ENCODE data around the gene TKT. TPM values are rescaled to one million over a fixed set of nuclear protein-coding genes. Genes with fewer than 3 reads are reported as not detected.

The TKT gene
- total and polyA plus RNA-seq, 4 donors: 18.1 to 202 (median 129) TPM

GRCh38 chr3:53196575-53197407 is 59.0 kb downstream of the TKT start:
- H3K4me1 ChIP-seq (ENCODE audit: control insufficient read depth in 4 of 4, insufficient read depth in 4 of 4, low read length in 3 of 4): peaks cover 0 to 4% (median 1%) of the 10 kb centered on the region in 4 donors
- H3K36me3 ChIP-seq (ENCODE audit: control insufficient read depth in 4 of 4, insufficient read depth in 3 of 4, low read depth in 1 of 4, low read length in 3 of 4): no peaks in the 10 kb centered on the region
- no peak overlapping the region for H3K4me3 ChIP-seq (ENCODE audit: low read depth in 1 of 3, low read length in 3 of 3)
- no peak overlapping the region for H3K27ac ChIP-seq (ENCODE audit: low read depth in 1 of 2, low read length in 2 of 2)
- DNase-seq (ENCODE audit: low spot score): no peak
- no peaks in the 10 kb centered on the region for H3K9me3 ChIP-seq (ENCODE audit: control insufficient read depth in 4 of 4, low read length in 3 of 4)
- WGBS: 71% methylated on average over 17 of the region's 17 CpGs
- no peak overlapping the region for H3K9ac ChIP-seq (ENCODE audit: low read depth in 1 of 2, low read length in 2 of 2)
- H3K27me3 ChIP-seq (ENCODE audit: control insufficient read depth in 4 of 4, insufficient read depth in 4 of 4, low read length in 3 of 4): no peaks in the 10 kb centered on the region
- TF ChIP-seq ATF3 (IDR thresholded peaks at IDR 0.05): no peak
- TF ChIP-seq, protein P1, sequence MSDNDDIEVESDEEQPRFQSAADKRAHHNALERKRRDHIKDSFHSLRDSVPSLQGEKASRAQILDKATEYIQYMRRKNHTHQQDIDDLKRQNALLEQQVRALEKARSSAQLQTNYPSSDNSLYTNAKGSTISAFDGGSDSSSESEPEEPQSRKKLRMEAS (IDR thresholded peaks at IDR 0.05): no peak
- TF ChIP-seq FOXA1 (IDR thresholded peaks at IDR 0.05): no peak
- no peak for TF ChIP-seq HNF4A (conservative IDR thresholded peaks at IDR 0.05)
- no peak for TF ChIP-seq JUND (IDR thresholded peaks at IDR 0.05)
- no peak for TF ChIP-seq REST (IDR thresholded peaks at IDR 0.05)
- no peak for TF ChIP-seq GABPA (IDR thresholded peaks at IDR 0.05 in 1 of 2, conservative IDR thresholded peaks at IDR 0.05 in 1 of 2)
- TF ChIP-seq, protein P2, sequence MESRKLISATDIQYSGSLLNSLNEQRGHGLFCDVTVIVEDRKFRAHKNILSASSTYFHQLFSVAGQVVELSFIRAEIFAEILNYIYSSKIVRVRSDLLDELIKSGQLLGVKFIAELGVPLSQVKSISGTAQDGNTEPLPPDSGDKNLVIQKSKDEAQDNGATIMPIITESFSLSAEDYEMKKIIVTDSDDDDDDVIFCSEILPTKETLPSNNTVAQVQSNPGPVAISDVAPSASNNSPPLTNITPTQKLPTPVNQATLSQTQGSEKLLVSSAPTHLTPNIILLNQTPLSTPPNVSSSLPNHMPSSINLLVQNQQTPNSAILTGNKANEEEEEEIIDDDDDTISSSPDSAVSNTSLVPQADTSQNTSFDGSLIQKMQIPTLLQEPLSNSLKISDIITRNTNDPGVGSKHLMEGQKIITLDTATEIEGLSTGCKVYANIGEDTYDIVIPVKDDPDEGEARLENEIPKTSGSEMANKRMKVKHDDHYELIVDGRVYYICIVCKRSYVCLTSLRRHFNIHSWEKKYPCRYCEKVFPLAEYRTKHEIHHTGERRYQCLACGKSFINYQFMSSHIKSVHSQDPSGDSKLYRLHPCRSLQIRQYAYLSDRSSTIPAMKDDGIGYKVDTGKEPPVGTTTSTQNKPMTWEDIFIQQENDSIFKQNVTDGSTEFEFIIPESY (IDR thresholded peaks at IDR 0.05): no peak
- TF ChIP-seq, protein P3, sequence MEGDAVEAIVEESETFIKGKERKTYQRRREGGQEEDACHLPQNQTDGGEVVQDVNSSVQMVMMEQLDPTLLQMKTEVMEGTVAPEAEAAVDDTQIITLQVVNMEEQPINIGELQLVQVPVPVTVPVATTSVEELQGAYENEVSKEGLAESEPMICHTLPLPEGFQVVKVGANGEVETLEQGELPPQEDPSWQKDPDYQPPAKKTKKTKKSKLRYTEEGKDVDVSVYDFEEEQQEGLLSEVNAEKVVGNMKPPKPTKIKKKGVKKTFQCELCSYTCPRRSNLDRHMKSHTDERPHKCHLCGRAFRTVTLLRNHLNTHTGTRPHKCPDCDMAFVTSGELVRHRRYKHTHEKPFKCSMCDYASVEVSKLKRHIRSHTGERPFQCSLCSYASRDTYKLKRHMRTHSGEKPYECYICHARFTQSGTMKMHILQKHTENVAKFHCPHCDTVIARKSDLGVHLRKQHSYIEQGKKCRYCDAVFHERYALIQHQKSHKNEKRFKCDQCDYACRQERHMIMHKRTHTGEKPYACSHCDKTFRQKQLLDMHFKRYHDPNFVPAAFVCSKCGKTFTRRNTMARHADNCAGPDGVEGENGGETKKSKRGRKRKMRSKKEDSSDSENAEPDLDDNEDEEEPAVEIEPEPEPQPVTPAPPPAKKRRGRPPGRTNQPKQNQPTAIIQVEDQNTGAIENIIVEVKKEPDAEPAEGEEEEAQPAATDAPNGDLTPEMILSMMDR (IDR thresholded peaks at IDR 0.05; ENCODE audit: low read depth, low read length, missing input control): no peak
- TF ChIP-seq SP1 (IDR thresholded peaks at IDR 0.05): no peak
- no peak for TF ChIP-seq RAD21 (IDR thresholded peaks at IDR 0.05)
- TF ChIP-seq HNF4G (IDR thresholded peaks at IDR 0.05): no peak
- TF ChIP-seq EGR1 (IDR thresholded peaks at IDR 0.05; ENCODE audit: low read depth in 2 of 2): no peak

All from liver (tissue), 9 donors.